Measurements from ENCODE around the gene WIZ. TPM values are rescaled to one million over a fixed set of nuclear protein-coding genes. Genes with fewer than 3 reads are reported as not detected.

WIZ gene
- total RNA-seq, 1 experiment from 2014 or later = 25.9 TPM

GRCh38 chr19:15378534-15379082, 71.1 kb downstream of the WIZ start:
- DNase-seq (ENCODE audit: low read depth) = peak; percentile 58

GRCh38 chr19:15374796-15375440, 74.8 kb downstream of the WIZ start:
- no peak for DNase-seq (ENCODE audit: low read depth)

- no peak for DNase-seq (ENCODE audit: low read depth)
These were observed 75.6 kb downstream of the WIZ start for GRCh38 chr19:15374105-15374651.

GRCh38 chr19:15373644-15374043, 76.1 kb downstream of the WIZ start:
- no peak for DNase-seq (ENCODE audit: low read depth)

GRCh38 chr19:15372891-15373301, 76.9 kb downstream of the WIZ start:
- no peak for DNase-seq (ENCODE audit: low read depth)

GRCh38 chr19:15372470-15372869, 77.3 kb downstream of the WIZ start:
- DNase-seq (ENCODE audit: low read depth) = no peak

- no peak for DNase-seq (ENCODE audit: low read depth)
These were observed 77.9 kb downstream of the WIZ start for GRCh38 chr19:15371786-15372380.

- no peak for DNase-seq (ENCODE audit: low read depth)
These were observed 78.6 kb downstream of the WIZ start for GRCh38 chr19:15371119-15371518.

Other genes with a start within 250 kb of the WIZ start
- 10.3 and 13.8 TPM in 2 replicates for gene NOTCH3, start 249.0 kb downstream of the WIZ start, total RNA-seq (2014; rRNA removed)
- not detected in 2 replicates for gene EPHX3, start 217.5 kb downstream of the WIZ start, total RNA-seq (2014; rRNA removed)
- 15.6 and 18.3 TPM in 2 replicates for gene BRD4, start 117.4 kb downstream of the WIZ start, total RNA-seq (2014; rRNA removed)
- 26.3 and 28.0 TPM in 2 replicates for gene AKAP8, start 70.2 kb downstream of the WIZ start, total RNA-seq (2014; rRNA removed)
- gene AKAP8L, start 31.0 kb downstream of the WIZ start, total RNA-seq (2014; rRNA removed) = 54.1 TPM in 2 replicates
- 0.06 TPM in 1 of 2 replicates, not detected in the other for gene RASAL3, start 14.6 kb upstream of the WIZ start, total RNA-seq (2014; rRNA removed)
- not detected in 2 replicates for gene PGLYRP2, start 29.5 kb upstream of the WIZ start, total RNA-seq (2014; rRNA removed)
- not detected in 2 replicates for gene CYP4F22, start 58.6 kb upstream of the WIZ start, total RNA-seq (2014; rRNA removed)
- not detected in 2 replicates for gene CYP4F8, start 165.3 kb upstream of the WIZ start, total RNA-seq (2014; rRNA removed)
- gene CYP4F3, start 190.9 kb upstream of the WIZ start, total RNA-seq (2014; rRNA removed) = not detected in 2 replicates
- gene CYP4F12, start 223.1 kb upstream of the WIZ start, total RNA-seq (2014; rRNA removed) = not detected in 2 replicates